Mesodermal cell (in vitro differentiated cells): ENCODE results near the gene MYO7A.

Experiments used
- H3K27ac ChIP-seq: 2 replicates; pipeline ENCODE4 v1.7.0; 2013; ENCODE audit warnings: mild to moderate bottlenecking, low read depth, low read length, moderate library complexity; ENCODE audit not compliant: severe bottlenecking
- H3K36me3 ChIP-seq: 2 replicates; pipeline ENCODE4 v1.7.1; 2013; ENCODE audit warnings: mild to moderate bottlenecking, low read length, moderate library complexity; ENCODE audit not compliant: control insufficient read depth, insufficient read depth
- H3K4me1 ChIP-seq: one replicate; pipeline ENCODE4 v1.7.1; 2013; ENCODE audit warnings: mild to moderate bottlenecking, low read length; ENCODE audit not compliant: insufficient read depth, control insufficient read depth, poor library complexity, severe bottlenecking
- H3K4me3 ChIP-seq: 2 replicates; pipeline ENCODE4 v1.7.0; 2013; ENCODE audit warnings: low read length, control low read depth, mild to moderate bottlenecking; ENCODE audit not compliant: insufficient read depth, poor library complexity, severe bottlenecking; ENCODE audit errors: extremely low read depth
- H3K9me3 ChIP-seq: 2 replicates; pipeline ENCODE4 v1.7.1; 2013; ENCODE audit warnings: mild to moderate bottlenecking, low read length, moderate library complexity; ENCODE audit not compliant: control insufficient read depth
- WGBS, 2 experiments: methylation state at CpG; one replicate each; pipeline ENCODE4 v1.1.5; 2013; ENCODE audit warnings: missing lambda C conversion rate in 2 of 2; ENCODE audit not compliant: insufficient coverage in 2 of 2; 5-methylcytosine and 5-hydroxymethylcytosine counted together

Gene MYO7A

DNA sequence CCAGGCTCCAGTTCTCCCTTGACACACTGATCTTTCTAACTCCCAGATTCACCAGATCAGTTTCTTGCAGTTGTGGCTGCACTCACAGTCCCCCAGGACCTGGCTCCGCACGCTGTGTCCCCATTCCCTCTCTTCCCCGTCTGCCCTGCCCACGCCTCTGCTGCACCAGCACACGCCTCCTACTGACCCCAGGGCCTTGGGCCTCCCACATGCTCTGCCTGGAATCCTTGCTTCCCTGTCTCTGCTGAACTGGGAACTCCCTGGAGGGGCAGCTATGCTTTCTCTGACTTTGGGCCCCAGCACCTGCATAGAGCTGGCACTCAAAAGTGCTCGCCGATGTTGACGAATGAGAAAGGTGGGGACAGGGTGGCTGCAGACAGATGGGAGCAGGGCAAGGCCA, 68.9 kb downstream of the MYO7A start:
- H3K4me1 ChIP-seq, result no peaks in the 10 kb centered on the region
- WGBS, 2 experiments, result 87 to 89% methylated on average over 8 of the region's 8 CpGs
- H3K27ac ChIP-seq, result no peak overlapping the region
- no peaks in the 10 kb centered on the region for H3K9me3 ChIP-seq
- no peak overlapping the region for H3K4me3 ChIP-seq
- no peaks in the 10 kb centered on the region for H3K36me3 ChIP-seq

DNA sequence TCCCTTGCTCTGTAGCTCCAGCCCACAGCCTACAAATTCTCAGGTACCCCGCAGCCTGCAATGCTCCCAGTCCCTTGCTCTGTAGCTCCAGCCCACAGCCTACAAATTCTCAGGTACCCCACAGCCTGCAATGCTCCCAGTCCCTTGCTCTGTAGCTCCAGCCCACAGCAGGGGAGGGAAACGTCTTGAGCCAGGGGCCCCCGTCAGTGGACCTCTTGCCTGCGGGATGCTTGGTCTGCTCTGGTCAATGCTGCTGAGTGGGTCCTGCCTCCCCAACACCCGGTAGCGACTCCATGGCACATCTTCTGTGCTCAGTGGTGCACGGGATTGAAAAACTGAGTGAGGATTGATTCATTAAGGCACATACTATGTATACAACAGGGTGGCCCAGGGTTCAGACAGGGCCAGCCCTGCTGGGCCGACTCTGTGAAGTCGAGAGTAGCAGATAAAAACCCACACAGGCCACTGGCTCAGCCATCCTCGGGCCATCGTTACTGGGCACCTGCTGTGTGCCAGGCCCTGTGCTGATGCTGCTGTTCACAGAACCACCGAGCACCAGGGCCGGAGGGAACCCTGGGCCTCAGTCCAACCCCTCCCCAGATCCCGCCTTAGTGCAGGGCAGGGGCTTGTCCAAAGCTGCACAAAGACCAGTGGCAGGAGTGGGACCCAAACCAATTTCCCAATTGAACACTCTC, 69.7 kb downstream of the MYO7A start:
- H3K4me3 ChIP-seq, result no peak overlapping the region
- WGBS, 2 experiments, result 91 to 92% methylated on average over 12 to 13 of the region's 14 CpGs
- H3K36me3 ChIP-seq, result no peaks in the 10 kb centered on the region
- H3K9me3 ChIP-seq, result no peaks in the 10 kb centered on the region
- no peaks in the 10 kb centered on the region for H3K4me1 ChIP-seq
- no peak overlapping the region for H3K27ac ChIP-seq

DNA sequence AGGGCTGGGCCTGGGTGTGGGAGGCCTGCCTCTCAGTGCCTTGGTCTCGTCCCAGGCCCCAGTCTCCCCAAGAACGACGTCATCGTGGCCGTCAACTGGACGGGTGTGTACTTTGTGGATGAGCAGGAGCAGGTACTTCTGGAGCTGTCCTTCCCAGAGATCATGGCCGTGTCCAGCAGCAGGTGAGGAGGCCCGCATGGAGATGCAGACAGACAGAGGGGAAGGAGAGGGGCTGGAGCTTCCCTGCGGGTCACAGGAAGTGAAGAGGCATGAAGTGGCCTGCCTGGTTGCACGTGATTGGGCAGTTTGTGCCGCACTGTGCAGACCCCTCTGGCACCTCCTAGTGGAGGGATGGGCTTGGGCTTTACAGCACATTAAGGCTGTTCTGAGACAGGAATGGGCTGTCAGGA, 70.4 kb downstream of the MYO7A start:
- H3K9me3 ChIP-seq, result no peaks in the 10 kb centered on the region
- no peaks in the 10 kb centered on the region for H3K36me3 ChIP-seq
- 81 to 89% methylated on average over 10 to 11 of the region's 11 CpGs for WGBS, 2 experiments
- no peaks in the 10 kb centered on the region for H3K4me1 ChIP-seq
- H3K4me3 ChIP-seq, result no peak overlapping the region
- no peak overlapping the region for H3K27ac ChIP-seq

DNA sequence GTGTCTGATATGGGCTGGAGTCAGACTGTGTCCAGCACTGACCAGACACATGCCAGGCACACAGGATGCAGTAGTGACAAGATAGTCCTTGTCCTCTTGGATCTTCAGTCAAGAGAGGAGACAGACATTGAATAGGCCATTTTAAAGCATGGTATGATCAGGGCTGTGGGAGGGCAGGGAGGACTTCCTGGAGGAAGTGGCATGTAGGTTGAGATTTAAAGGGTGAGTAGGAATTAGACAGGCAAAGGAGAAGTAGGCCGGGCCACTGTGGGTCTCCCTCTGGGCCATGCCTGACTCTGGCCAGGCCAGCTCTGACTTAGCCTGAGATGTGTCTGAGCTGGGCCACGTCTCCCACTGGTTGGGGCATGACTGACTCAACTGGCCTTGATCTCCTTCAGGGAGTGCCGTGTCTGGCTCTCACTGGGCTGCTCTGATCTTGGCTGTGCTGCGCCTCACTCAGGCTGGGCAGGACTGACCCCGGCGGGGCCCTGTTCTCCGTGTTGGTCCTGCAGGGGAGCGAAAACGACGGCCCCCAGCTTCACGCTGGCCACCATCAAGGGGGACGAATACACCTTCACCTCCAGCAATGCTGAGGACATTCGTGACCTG, 71.2 kb downstream of the MYO7A start:
- Histone ChIP-seq H3K9me3 (no peaks in the 10 kb centered on the region), H3K27ac (no peak overlapping the region), H3K36me3 (no peaks in the 10 kb centered on the region), H3K4me1 (no peaks in the 10 kb centered on the region), H3K4me3 (no peak overlapping the region)
- whole genome bisulfite sequencing, 2 experiments, result 94 to 99% methylated on average over 12 of the region's 13 CpGs

DNA sequence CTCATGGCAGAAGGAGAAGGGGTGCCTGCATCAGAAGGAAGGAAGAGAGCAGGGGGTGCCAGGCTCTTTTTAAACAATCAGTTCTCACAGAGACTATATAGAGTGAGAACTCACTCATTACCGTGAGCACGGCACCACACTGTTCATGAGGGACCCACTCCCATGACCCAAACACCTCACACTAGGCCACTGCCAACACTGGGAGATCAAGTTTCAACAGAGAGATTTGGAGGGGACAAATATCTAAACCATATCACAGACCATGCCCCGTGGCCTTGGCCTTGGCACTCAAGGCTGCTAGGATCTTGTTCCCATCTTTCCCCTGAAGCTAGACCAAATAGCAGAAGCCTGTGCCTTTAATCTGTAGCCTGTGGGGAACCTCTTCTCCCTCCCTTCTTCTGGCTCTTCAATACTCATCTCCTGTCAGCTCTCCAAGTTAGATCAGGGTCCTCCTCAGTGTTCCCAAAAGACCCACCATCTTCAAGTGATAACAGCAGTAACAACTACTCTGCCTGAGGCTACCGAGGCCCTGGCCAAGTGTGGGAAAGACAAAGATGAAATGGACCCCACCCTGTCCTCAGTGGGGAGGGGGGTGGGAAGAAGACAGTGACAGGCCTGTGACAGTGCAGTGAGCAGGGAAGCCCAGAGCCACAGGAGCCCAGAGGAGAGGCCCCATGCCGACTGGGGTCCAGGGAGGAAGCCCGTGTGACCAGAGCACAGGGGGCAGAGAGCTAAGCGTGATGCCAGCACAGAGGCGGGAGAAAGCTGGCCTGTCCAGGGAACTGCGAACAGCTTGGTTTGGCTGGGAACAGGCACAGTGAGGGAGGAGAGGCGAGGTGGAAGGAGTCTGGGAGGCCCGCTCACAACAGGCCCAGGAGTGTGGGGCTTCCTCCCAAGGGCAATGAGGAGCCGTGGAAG, 72.6 kb downstream of the MYO7A start:
- Histone ChIP-seq H3K4me3 (no peak overlapping the region), H3K36me3 (no peaks in the 10 kb centered on the region)
- WGBS, 2 experiments, result 88 to 93% methylated on average over 9 to 12 of the region's 12 CpGs

DNA sequence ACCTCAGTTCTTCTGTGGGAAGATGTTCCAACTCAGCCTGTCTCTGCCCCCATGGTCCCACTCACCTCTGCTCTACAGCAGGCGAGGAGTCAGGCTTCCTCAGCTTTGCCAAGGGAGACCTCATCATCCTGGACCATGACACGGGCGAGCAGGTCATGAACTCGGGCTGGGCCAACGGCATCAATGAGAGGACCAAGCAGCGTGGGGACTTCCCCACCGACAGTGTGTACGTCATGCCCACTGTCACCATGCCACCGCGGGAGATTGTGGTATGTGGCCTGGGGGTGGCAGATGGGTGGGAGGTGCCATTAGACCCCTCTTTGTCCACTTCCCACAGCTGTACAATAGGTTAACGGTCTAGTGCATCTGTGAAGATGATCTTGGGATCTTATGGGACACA, 73.3 kb downstream of the MYO7A start:
- no peak overlapping the region for H3K27ac ChIP-seq
- no peak overlapping the region for H3K4me3 ChIP-seq

More for the DNA sequence above, 72.6 kb downstream of the MYO7A start:
- no peak overlapping the region for H3K27ac ChIP-seq
- no peaks in the 10 kb centered on the region for H3K9me3 ChIP-seq
- H3K4me1 ChIP-seq, result no peaks in the 10 kb centered on the region

DNA sequence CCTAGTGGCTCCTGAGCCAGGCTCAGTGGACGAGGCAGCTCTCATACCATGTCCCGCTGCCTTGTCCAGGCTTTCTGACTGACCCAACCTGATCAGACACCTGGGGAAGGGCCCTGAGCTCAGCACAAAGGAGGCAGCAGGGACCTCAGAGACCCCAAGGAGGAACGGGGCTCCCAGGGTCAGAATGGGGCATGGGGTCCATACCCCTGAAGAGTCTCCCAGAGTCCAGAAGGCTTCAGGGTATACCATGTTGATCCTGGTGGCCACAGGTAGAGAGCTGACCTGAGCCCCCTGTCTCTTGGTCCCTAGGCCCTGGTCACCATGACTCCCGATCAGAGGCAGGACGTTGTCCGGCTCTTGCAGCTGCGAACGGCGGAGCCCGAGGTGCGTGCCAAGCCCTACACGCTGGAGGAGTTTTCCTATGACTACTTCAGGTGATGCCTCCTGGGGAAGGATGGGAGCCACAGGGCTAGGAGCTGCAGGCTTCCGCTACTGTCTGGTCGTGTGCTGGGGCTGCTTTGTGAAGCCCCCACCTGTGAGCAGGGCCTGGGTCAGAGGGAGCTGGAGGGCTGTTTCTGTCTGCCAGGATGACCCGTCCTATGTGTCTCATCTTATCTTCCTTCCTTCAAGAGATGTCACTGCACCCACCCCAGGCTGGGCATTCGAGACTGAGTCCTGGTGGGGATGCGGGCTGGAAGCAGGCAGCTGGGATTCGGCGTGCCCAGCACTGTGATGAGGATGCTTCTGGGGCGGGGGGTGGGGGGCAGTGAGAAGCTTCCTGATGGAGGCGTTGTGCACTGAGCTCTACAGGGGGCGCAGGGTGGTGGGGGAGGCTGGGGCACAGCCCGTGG, 74.2 kb downstream of the MYO7A start:
- H3K4me3 ChIP-seq, result no peak overlapping the region
- WGBS, 2 experiments, result 93 to 94% methylated on average over 17 to 20 of the region's 23 CpGs
- H3K27ac ChIP-seq, result no peak overlapping the region
- no peaks in the 10 kb centered on the region for H3K36me3 ChIP-seq
- H3K9me3 ChIP-seq, result no peaks in the 10 kb centered on the region
- no peaks in the 10 kb centered on the region for H3K4me1 ChIP-seq

More for the DNA sequence above, 73.3 kb downstream of the MYO7A start:
- no peaks in the 10 kb centered on the region for H3K4me1 ChIP-seq
- no peaks in the 10 kb centered on the region for H3K9me3 ChIP-seq
- WGBS, 2 experiments, result 94 to 96% methylated on average over 7 to 8 of the region's 11 CpGs
- H3K36me3 ChIP-seq, result no peaks in the 10 kb centered on the region

DNA sequence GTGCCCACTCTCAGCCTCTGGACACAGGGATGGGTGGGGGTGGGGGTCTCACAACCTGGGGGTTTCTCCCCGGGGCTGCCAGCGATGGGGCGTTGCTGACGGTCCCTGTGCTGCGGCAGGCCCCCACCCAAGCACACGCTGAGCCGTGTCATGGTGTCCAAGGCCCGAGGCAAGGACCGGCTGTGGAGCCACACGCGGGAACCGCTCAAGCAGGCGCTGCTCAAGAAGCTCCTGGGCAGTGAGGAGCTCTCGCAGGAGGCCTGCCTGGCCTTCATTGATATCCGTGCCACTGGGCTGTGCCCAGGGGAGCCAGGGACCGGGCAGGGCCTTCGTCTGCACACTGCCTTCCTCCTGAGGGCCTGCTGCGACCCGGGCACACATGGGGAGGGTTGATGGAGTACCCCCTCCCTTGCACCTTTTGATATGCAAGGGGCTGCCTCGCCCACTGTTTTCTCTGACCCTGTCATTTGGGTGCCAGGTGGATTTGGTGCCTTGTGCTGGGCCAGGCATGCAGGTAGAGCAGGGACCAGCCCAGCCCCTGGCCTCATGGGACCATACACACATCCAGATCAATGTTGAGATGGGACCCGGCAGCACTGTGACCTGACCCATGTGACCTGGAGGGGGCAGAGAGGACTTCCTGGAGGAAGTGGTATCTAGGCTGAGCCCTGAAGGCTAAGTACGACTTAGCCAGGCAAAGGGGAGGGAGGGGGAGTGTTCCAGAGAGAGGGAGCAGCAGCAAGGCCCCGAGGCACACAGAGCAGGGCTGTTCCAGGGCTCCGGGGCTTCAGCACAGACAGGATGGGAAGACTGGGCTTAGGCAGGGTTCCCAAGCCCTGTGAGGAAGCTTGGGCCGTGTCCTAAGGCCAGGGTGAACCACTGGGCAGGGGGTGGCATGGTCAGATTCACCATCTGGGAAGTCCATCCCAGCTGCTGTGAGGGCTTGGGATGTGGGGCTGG, 75.2 kb downstream of the MYO7A start:
- Histone ChIP-seq H3K27ac (no peak overlapping the region), H3K4me1 (no peaks in the 10 kb centered on the region), H3K4me3 (no peak overlapping the region), H3K36me3 (no peaks in the 10 kb centered on the region), H3K9me3 (no peaks in the 10 kb centered on the region)
- WGBS, 2 experiments, result 89 to 91% methylated on average over 21 to 25 of the region's 25 CpGs

DNA sequence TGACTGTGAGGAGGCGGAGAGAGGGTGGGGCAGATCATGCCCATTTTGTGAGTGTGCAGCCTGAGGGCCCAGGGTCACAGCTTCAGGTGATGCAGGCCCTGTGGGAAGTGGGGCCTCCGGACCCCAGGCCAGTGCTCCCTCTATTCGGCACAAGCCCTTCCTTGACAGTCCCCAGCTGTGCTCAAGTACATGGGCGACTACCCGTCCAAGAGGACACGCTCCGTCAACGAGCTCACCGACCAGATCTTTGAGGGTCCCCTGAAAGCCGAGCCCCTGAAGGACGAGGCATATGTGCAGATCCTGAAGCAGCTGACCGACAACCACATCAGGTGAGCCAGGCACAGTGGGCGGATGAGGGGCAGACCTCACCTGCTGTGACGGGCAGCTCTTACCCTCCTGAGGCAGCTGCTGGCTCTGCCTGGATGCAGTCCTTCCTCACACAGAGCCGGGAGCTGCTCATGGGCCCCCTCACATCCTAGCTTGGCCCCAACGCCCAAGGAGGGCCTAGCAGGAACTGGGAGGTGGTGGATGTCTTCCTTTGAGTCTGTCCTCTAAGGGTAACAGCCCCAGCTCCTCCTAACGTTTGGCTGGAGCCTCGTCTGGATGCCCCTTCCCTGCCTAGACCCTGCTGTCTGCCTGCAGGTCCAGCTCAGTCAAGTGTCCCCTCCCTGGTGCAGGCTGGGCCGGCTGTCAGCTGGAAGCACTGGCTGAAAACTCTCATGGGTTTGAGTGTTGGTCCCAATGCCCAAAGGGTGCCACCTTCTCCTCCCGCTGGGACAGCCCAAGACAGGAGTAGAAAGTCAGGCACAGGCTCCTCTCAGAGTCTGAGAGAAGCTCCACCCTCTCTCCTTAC, 76.1 kb downstream of the MYO7A start:
- Histone ChIP-seq H3K27ac (no peak overlapping the region), H3K4me3 (no peak overlapping the region), H3K4me1 (no peaks in the 10 kb centered on the region), H3K9me3 (no peaks in the 10 kb centered on the region), H3K36me3 (no peaks in the 10 kb centered on the region)
- WGBS, 2 experiments, result 86 to 93% methylated on average over 19 to 20 of the region's 20 CpGs
